Rectal smooth muscle tissue (tissue), 1 donor: ENCODE results near the gene OPALIN.

ENCODE experiments used
- H3K27ac ChIP-seq: one replicate; pipeline ENCODE4 v1.7.0; 2013; ENCODE audit warnings: low read depth, low read length, inconsistent platforms
- H3K27me3 ChIP-seq: one replicate; pipeline ENCODE4 v1.7.0; 2013; ENCODE audit warnings: low read length; ENCODE audit not compliant: control insufficient read depth, insufficient read depth
- H3K36me3 ChIP-seq: one replicate; pipeline ENCODE4 v1.7.0; 2013; ENCODE audit warnings: low read length; ENCODE audit not compliant: control insufficient read depth, insufficient read depth
- H3K4me1 ChIP-seq: one replicate; pipeline ENCODE4 v1.7.0; 2013; ENCODE audit warnings: low read length; ENCODE audit not compliant: control insufficient read depth, insufficient read depth
- H3K4me3 ChIP-seq: one replicate; pipeline ENCODE4 v1.7.0; 2013; ENCODE audit warnings: low read length
- H3K9ac ChIP-seq: one replicate; pipeline ENCODE4 v1.7.0; 2013; ENCODE audit warnings: low read length

Gene OPALIN

DNA sequence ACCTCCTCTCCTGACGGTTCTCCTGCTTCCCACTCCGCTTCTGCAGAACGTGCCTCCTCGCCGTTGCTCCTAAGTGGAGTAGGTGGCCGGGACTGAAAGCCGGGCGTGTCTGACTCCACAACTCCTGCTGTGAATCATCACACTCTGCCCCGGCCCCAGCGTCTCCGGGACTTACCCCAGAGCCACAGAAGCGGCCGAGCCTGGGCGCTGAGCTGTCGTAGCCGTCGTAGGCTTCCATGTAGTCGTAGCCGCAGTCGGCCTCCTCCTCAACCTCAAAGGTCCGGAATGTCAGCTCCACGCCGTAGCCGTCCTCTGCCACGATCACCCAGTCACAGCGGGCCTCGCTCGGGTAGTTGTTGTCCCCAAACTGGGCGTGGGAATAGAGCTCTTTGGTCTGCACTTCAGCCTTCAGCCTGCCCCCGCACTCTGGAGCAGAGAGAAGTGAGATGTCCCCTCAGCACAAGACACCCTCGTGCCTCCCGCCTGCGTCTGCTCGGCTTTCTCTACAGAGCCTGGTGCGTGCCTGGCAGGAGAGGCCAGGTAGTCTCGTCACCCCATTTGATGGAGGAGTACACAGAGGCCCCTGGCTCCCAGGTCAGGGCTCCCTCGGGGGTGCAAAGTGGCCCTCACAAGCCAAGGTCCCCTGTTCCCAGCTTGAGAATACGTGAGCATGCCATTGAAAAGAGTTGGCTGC lies 11.2 kb upstream of the OPALIN start:
- Histone ChIP-seq H3K4me1 (peaks cover 2% of the 10 kb centered on the region), H3K9ac (no peak overlapping the region), H3K4me3 (no peak overlapping the region), H3K27me3 (no peaks in the 10 kb centered on the region), H3K36me3 (no peaks in the 10 kb centered on the region), H3K27ac (no peak overlapping the region)

DNA sequence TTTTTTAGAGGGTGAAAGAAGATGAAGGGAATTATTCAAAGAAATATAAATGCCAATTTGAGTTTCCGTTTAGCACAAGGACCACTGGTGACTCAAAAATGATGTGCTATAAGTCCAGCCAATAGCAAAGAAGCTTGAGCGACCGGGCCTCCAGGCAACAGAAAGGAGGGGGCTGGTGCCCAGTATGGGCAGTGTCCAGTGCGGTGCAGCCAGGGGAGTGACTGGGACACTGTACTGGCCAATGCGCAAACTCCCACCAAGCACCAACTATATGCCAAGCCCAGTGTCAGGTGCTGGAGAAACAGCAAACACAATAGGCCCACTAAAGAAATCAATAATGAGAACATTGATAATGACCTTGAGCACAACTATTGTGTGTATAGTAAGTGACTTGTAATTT lies 10.2 kb upstream of the OPALIN start:
- Histone ChIP-seq H3K27me3 (no peaks in the 10 kb centered on the region), H3K9ac (no peak overlapping the region), H3K27ac (no peak overlapping the region), H3K4me3 (no peak overlapping the region), H3K36me3 (no peaks in the 10 kb centered on the region), H3K4me1 (no peaks in the 10 kb centered on the region)

DNA sequence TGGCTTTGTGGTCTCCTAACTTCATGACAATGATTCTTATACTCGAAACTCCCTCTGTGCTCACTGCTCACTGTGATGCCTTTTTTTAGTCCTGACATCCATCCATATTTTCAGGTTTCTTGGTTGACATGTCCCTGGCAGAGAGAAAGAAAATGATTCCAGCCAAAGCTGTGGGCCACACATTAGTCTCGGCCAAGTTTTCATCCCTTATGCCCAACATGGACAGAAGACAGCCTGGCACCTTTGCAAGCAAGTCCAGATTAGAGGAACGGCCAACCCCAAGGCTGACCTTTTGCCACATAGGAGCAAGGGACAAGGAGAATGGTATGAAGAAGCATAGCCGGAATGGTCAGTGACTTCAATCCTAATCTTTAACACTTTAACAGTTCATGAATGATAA lies 8.7 kb upstream of the OPALIN start:
- no peaks in the 10 kb centered on the region for H3K4me1 ChIP-seq
- H3K27me3 ChIP-seq: no peaks in the 10 kb centered on the region
- H3K4me3 ChIP-seq: no peak overlapping the region
- H3K36me3 ChIP-seq: no peaks in the 10 kb centered on the region
- H3K27ac ChIP-seq: no peak overlapping the region
- no peak overlapping the region for H3K9ac ChIP-seq

DNA sequence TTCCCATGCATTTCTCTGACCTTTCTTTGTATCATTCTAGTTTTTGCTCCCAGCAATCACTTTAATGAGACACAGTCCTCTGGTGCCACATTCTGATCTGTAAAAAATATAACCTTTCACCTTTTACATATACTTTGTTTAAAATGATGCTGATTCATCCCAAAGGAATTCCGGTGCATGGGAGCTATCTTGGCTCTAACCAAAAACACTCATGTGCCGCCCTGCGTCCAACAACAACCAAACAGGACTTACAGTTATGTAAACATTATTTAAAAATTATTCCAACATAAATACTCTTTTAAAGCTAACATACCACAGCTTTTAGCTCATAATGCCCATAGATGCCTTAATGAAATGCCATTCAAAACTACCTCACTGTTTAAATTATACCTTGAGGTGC lies 7.7 kb upstream of the OPALIN start:
- Histone ChIP-seq H3K4me3 (no peak overlapping the region), H3K4me1 (no peaks in the 10 kb centered on the region), H3K27me3 (no peaks in the 10 kb centered on the region), H3K36me3 (no peaks in the 10 kb centered on the region), H3K27ac (no peak overlapping the region), H3K9ac (no peak overlapping the region)

DNA sequence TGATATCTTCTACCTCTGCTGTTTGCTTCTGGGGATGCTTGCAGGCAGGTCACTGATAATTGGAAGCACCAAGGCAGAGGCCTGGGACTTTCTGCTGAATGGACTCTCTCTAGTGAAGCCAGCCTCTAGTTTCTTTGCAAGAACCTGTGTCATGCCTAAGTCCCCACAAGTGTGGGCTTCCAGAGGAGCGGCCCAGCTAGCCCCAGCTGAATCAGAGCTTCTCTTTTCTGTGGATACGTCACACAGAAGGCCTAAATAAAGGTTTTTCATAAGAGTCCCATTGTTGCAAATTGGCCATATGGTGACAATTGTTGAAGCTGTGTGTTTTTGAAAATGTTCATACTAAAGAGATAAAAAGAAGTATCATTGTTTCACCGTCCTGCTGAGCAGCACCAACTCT lies 6.8 kb upstream of the OPALIN start:
- H3K27ac ChIP-seq: no peak overlapping the region
- no peak overlapping the region for H3K4me3 ChIP-seq
- H3K27me3 ChIP-seq: no peaks in the 10 kb centered on the region
- H3K4me1 ChIP-seq: no peaks in the 10 kb centered on the region
- H3K36me3 ChIP-seq: no peaks in the 10 kb centered on the region
- H3K9ac ChIP-seq: no peak overlapping the region

DNA sequence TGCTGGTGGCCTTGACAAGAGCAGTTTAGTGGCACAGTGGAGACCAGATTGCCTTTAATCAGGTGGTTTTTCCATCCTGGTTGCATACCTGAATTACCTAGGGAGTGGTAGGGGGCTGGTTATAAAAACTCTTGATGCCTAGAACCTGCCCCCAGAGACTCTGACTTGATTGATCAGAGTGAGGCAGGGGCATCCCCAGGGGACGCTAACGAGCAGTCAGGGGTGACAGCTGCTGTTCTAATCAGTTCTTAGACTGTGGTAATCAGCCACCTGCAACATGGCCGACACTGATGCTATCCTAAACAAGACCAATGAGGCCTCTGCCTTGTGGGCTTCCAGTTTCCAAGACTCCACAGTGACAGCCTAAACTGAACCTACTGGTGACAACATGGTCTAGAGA lies 2.0 kb upstream of the OPALIN start:
- no peak overlapping the region for H3K27ac ChIP-seq
- H3K4me1 ChIP-seq: no peaks in the 10 kb centered on the region
- no peak overlapping the region for H3K9ac ChIP-seq
- H3K36me3 ChIP-seq: no peaks in the 10 kb centered on the region
- H3K4me3 ChIP-seq: no peak overlapping the region
- H3K27me3 ChIP-seq: no peaks in the 10 kb centered on the region

DNA sequence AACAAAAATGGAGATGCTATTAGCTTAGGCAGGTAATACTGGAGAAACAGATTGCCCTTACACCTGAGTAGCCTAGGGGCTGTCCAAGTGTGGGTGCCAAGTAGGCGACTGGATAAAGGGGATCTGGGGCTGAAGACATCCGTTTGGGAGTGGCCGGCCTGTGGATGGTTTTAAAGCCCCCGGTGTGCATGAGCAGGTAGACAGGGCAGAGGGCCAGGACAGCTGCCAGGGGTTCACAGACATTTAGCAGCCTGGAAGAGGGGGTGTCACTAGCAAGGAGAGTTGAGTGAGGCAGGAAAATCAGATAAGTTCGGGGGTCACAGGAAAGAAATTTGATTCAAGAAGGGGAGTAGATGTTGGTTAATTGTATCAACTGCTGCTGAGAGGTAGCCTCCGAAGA lies 1.5 kb upstream of the OPALIN start:
- no peaks in the 10 kb centered on the region for H3K36me3 ChIP-seq
- no peak overlapping the region for H3K4me3 ChIP-seq
- no peaks in the 10 kb centered on the region for H3K27me3 ChIP-seq
- H3K4me1 ChIP-seq: no peaks in the 10 kb centered on the region
- H3K27ac ChIP-seq: no peak overlapping the region
- H3K9ac ChIP-seq: no peak overlapping the region

DNA sequence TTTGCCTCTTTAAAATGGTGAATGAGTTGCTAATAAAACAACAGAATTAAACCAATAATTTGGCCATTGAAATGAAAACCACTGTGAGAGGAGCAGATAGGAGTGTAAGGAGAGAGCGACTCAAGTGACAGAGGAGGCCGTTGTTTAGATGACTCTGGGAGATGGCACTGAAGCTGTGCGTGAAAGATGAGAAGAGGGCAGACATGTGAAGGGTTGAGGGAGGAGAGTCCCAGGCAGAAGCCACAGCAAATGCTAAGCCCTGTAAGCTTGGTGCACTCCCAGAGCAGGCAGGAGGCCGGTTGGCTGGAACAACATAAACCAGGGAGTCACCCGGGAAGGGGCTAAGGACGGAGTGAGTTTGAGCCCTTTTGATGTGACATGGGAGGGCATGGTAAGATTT lies 814 bp upstream of the OPALIN start:
- Histone ChIP-seq H3K27ac (no peak overlapping the region), H3K27me3 (no peaks in the 10 kb centered on the region), H3K9ac (no peak overlapping the region), H3K4me3 (no peak overlapping the region), H3K36me3 (no peaks in the 10 kb centered on the region), H3K4me1 (no peaks in the 10 kb centered on the region)

DNA sequence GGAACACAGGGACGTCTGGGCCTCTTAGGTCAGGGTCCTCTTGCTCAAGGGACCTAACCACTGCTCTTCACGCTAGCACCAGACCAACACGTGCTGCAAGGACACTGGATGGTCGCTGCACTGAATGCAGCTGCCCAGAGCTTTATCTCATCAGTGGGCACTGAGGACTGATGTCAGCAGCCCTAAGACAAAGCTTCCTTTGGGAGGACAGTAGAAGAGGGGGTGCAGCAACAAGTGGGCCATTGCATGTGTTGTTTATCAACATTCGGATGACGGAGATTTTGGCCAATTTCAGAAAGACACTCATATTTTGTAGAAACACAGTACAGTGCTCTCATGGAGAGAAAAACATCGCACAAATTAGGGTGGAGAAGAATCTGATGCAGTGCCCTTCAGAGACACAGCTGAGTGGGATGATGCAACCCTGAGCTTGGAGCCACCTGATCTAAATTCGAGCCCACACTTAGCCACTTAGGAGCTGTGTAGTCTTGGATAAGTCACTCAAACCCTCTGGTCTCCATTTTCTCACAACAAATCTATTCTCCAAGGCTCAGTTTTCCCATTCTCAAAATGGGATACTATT lies 1.7 kb downstream of the OPALIN start:
- H3K4me1 ChIP-seq: no peaks in the 10 kb centered on the region
- no peak overlapping the region for H3K4me3 ChIP-seq
- no peak overlapping the region for H3K9ac ChIP-seq
- H3K27ac ChIP-seq: no peak overlapping the region
- no peaks in the 10 kb centered on the region for H3K27me3 ChIP-seq
- H3K36me3 ChIP-seq: no peaks in the 10 kb centered on the region

DNA sequence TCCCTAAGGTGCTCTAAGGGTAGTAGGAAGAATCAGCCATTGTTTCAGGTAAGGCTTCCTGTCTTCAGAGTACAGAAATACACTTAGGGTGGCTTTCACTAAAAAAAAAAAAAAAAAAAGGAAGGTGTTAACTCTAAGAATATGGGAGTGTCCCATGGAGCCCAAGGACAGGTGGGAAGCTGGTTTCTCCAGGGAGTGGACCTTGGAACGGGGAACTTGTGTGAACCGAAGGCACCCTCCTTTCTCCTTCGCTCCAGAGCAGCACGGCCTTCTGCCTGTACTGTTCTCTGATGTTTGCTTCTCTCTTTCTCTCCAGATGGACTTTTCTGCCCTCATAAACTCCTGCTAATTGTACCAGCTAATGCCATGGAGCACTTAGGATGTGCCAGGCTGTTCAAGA lies 6.2 kb downstream of the OPALIN start:
- Histone ChIP-seq H3K4me1 (no peaks in the 10 kb centered on the region), H3K36me3 (no peaks in the 10 kb centered on the region), H3K9ac (no peak overlapping the region), H3K4me3 (no peak overlapping the region), H3K27ac (no peak overlapping the region), H3K27me3 (no peaks in the 10 kb centered on the region)

DNA sequence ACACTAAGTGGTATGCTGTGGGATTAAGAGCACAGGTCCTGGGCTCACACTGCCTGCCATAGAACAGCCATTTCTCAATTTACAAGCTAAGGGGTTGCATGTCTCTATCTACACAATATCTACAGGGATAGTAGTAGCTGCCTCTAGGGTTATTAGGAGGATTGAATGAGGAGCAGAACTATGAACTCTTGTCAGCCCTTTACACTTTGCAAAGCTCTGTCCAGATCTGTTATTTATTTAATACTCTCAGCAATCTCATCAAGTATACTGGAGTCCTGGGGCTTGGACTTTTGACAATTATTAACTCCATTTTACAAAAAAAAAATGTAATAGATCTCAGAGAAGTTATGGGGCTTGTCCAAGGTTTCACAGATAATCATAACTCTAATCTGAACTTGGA lies 6.8 kb downstream of the OPALIN start:
- Histone ChIP-seq H3K9ac (no peak overlapping the region), H3K4me1 (no peaks in the 10 kb centered on the region), H3K27ac (no peak overlapping the region), H3K27me3 (no peaks in the 10 kb centered on the region), H3K36me3 (no peaks in the 10 kb centered on the region), H3K4me3 (no peak overlapping the region)

DNA sequence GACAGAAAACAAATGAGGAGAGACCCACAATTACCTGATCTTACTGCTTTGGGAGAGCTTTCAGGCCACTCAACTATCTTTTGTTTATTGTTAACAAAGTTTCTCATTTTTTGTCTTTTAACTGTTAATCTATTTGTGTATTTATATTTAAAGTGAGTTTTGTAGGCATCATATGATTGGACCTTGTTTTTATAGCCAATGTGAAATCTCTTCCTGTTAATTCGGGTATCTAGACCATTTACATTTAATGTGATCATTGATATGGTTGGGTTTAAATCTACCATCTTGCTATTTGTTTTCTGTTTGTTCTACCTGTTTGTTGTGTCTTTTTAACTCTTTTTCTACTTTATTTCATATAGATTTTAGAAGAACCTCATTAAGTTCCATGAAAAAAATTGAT lies 12.5 kb downstream of the OPALIN start:
- Histone ChIP-seq H3K4me3 (no peak overlapping the region), H3K27ac (no peak overlapping the region), H3K9ac (no peak overlapping the region), H3K27me3 (no peaks in the 10 kb centered on the region), H3K4me1 (no peaks in the 10 kb centered on the region), H3K36me3 (no peaks in the 10 kb centered on the region)

DNA sequence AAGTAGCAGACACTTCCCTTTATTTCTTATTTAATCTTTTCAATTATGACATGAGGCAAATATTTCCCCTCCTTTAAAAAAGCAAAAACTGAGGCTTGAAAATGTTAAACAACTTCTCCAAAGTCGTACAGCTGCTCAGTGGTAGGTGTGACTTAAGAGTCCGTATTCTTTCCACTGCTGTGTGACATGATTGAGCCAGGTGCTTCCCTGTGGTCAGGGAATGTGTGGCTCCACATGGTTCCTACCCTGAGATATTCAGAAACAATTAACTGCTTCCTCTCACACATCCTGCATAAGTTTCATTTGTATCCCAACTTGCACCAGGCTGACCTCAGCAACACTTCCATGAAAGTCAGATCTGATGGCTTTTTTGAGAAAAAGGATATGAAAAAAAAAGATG lies 13.6 kb downstream of the OPALIN start:
- H3K27ac ChIP-seq: no peak overlapping the region
- no peak overlapping the region for H3K4me3 ChIP-seq
- no peak overlapping the region for H3K9ac ChIP-seq
- no peaks in the 10 kb centered on the region for H3K4me1 ChIP-seq
- H3K36me3 ChIP-seq: no peaks in the 10 kb centered on the region
- no peaks in the 10 kb centered on the region for H3K27me3 ChIP-seq
